HG02870 (cell line): Measurements from ENCODE around the gene BMF.

ENCODE experiments used
- ATAC-seq: cut with Tn5 transposase; IDR thresholded peaks from one replicate; pipeline ENCODE4 v1.9.1; 2021; ENCODE audit warnings: mild to moderate bottlenecking, moderate library complexity; ENCODE audit not compliant: unreplicated experiment

Gene BMF

GRCh38 chr15:40052604-40053003 lies 56.1 kb downstream of the BMF start:
- no peak for ATAC-seq

GRCh38 chr15:40051616-40052415 lies 56.9 kb downstream of the BMF start:
- ATAC-seq, result no peak

GRCh38 chr15:40050788-40051470 lies 57.8 kb downstream of the BMF start:
- no peak for ATAC-seq

GRCh38 chr15:40048926-40049475 lies 59.7 kb downstream of the BMF start:
- ATAC-seq, result no peak

GRCh38 chr15:40048211-40048792 lies 60.4 kb downstream of the BMF start:
- ATAC-seq, result no peak

GRCh38 chr15:40047415-40048210 lies 61.1 kb downstream of the BMF start:
- ATAC-seq, result peak; percentile 60

- no peak for ATAC-seq
Observed at GRCh38 chr15:40046721-40047414, 61.8 kb downstream of the BMF start.

GRCh38 chr15:40045572-40046217 lies 63.0 kb downstream of the BMF start:
- ATAC-seq, result peak; percentile 20

- ATAC-seq, result peak; percentile 73
Observed at GRCh38 chr15:40044717-40045571, 63.7 kb downstream of the BMF start.

GRCh38 chr15:40043927-40044716 lies 64.6 kb downstream of the BMF start:
- ATAC-seq, result no peak

- no peak for ATAC-seq
Observed at GRCh38 chr15:40042791-40043320, 65.8 kb downstream of the BMF start.

GRCh38 chr15:40040770-40041169 lies 67.9 kb downstream of the BMF start:
- ATAC-seq, result no peak

GRCh38 chr15:40040293-40040635 lies 68.4 kb downstream of the BMF start:
- ATAC-seq, result no peak

- ATAC-seq, result peak; percentile 93
Observed at GRCh38 chr15:40038638-40039543, 69.8 kb downstream of the BMF start, which contains the start of gene SRP14. SRP14 (minus strand) TSS chr15:40039181; CDS start chr15:40039116, 65 bp downstream.

- ATAC-seq, result no peak
Observed at GRCh38 chr15:40038275-40038637, 70.4 kb downstream of the BMF start.
